ENCODE data around the gene CDH2. TPM values are rescaled to one million over a fixed set of nuclear protein-coding genes. Genes with fewer than 3 reads are reported as not detected.

The CDH2 gene
- total RNA-seq, 1 donor from 2014 or later, result 198 TPM

- Mint-ChIP-seq H3K27ac (ENCODE audit: unreplicated experiment) (peak overlapping the region; percentile 32), H3K27me3 (ENCODE audit: low read depth) (no peaks in the 10 kb centered on the region), H3K4me3 (ENCODE audit: unreplicated experiment) (no peak overlapping the region), H3K36me3 (ENCODE audit: low read depth) (no peaks in the 10 kb centered on the region), H3K4me1 (ENCODE audit: low read depth) (peaks cover 39% of the 10 kb centered on the region), H3K9me3 (ENCODE audit: low read depth) (no peaks in the 10 kb centered on the region)
- DNase-seq (ENCODE audit: low spot score), result no peak
- peak; percentile 35 for TF ChIP-seq CTCF (IDR thresholded peaks at IDR 0.05)
These were observed 18.8 kb downstream of the CDH2 start for GRCh38 chr18:28158083-28158581.

GRCh38 chr18:28153485-28154065, 23.4 kb downstream of the CDH2 start:
- H3K4me1 Mint-ChIP-seq (ENCODE audit: low read depth), result peaks cover 46% of the 10 kb centered on the region
- TF ChIP-seq CTCF (IDR thresholded peaks at IDR 0.05), result no peak

GRCh38 chr18:28152754-28153153, 24.2 kb downstream of the CDH2 start:
- TF ChIP-seq CTCF (IDR thresholded peaks at IDR 0.05), result no peak
- H3K27ac Mint-ChIP-seq (ENCODE audit: unreplicated experiment), result peak overlapping the region; percentile 6

More at GRCh38 chr18:28153485-28154065, 23.4 kb downstream of the CDH2 start:
- no peak for DNase-seq (ENCODE audit: low spot score)
- H3K9me3 Mint-ChIP-seq (ENCODE audit: low read depth), result no peaks in the 10 kb centered on the region
- no peaks in the 10 kb centered on the region for H3K27me3 Mint-ChIP-seq (ENCODE audit: low read depth)
- H3K4me3 Mint-ChIP-seq (ENCODE audit: unreplicated experiment), result no peak overlapping the region
- H3K36me3 Mint-ChIP-seq (ENCODE audit: low read depth), result no peaks in the 10 kb centered on the region
- no peak overlapping the region for H3K27ac Mint-ChIP-seq (ENCODE audit: unreplicated experiment)

DNA sequence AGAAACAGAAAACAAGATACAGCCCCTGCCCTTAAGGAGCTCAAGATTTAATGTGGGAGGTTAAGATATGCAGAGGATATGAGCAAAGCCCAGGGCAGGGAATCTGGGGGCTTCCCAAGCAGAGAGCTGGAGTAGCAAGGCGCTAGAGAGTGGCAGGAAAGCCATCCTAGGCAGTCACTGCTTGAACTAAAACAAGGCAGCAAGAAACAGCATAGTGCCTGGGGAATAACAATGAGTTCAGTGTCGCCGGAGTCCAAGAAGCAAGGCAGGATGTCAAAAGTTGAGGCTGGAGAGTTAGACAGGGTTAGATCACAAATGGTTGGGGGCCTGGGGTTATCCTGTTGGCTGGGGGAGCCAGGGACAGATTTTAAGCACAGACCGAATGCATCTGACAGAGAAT, 24.6 kb downstream of the CDH2 start:
- Mint-ChIP-seq H3K27me3 (ENCODE audit: low read depth) (no peaks in the 10 kb centered on the region), H3K36me3 (ENCODE audit: low read depth) (no peaks in the 10 kb centered on the region), H3K4me3 (ENCODE audit: unreplicated experiment) (no peak overlapping the region), H3K27ac (ENCODE audit: unreplicated experiment) (peak overlapping the region; percentile 6), H3K9me3 (ENCODE audit: low read depth) (no peaks in the 10 kb centered on the region), H3K4me1 (ENCODE audit: low read depth) (peaks cover 45% of the 10 kb centered on the region)
- no peak for TF ChIP-seq CTCF (IDR thresholded peaks at IDR 0.05)
- DNase-seq (ENCODE audit: low spot score), result no peak

More at GRCh38 chr18:28152754-28153153, 24.2 kb downstream of the CDH2 start:
- Mint-ChIP-seq H3K36me3 (ENCODE audit: low read depth) (no peaks in the 10 kb centered on the region), H3K4me1 (ENCODE audit: low read depth) (peaks cover 43% of the 10 kb centered on the region), H3K27me3 (ENCODE audit: low read depth) (no peaks in the 10 kb centered on the region), H3K9me3 (ENCODE audit: low read depth) (no peaks in the 10 kb centered on the region), H3K4me3 (ENCODE audit: unreplicated experiment) (no peak overlapping the region)
- DNase-seq (ENCODE audit: low spot score), result no peak

GRCh38 chr18:28151434-28151833, 25.5 kb downstream of the CDH2 start:
- H3K4me1 Mint-ChIP-seq (ENCODE audit: low read depth), result peaks cover 45% of the 10 kb centered on the region
- no peaks in the 10 kb centered on the region for H3K27me3 Mint-ChIP-seq (ENCODE audit: low read depth)
- no peak overlapping the region for H3K27ac Mint-ChIP-seq (ENCODE audit: unreplicated experiment)
- DNase-seq (ENCODE audit: low spot score), result no peak
- no peaks in the 10 kb centered on the region for H3K36me3 Mint-ChIP-seq (ENCODE audit: low read depth)
- no peaks in the 10 kb centered on the region for H3K9me3 Mint-ChIP-seq (ENCODE audit: low read depth)
- TF ChIP-seq CTCF (IDR thresholded peaks at IDR 0.05), result no peak
- H3K4me3 Mint-ChIP-seq (ENCODE audit: unreplicated experiment), result no peak overlapping the region
